ENCODE data around the gene KHDRBS1. TPM values are rescaled to one million over a fixed set of nuclear protein-coding genes. Genes with fewer than 3 reads are reported as not detected.

The KHDRBS1 gene
- total and polyA plus RNA-seq, 2 of the 13 experiments (the other 11 are each of a cell fraction or from before 2014, with no cell fraction given): 25.1 to 39.0 TPM

- TF ChIP-seq ZBTB8A (CRISPR knock-in tag; IDR thresholded peaks at IDR 0.05; ENCODE audit: borderline replicate concordance, low read depth) (no peak), FOXA3 (CRISPR knock-in tag; IDR thresholded peaks at IDR 0.05) (no peak; the same call in 1 of the 2 replicates), GATAD2A (CRISPR knock-in tag; IDR thresholded peaks at IDR 0.05) (peak; percentile 80), TARDBP (CRISPR knock-in tag; IDR thresholded peaks at IDR 0.05) (peak; percentile 64; the same call in 1 of the 2 replicates), SRSF1 (optimal IDR thresholded peaks at IDR 0.05; ENCODE audit: low read depth, low read length) (no peak), MED1 (CRISPR knock-in tag; IDR thresholded peaks at IDR 0.05) (no peak; the same call in 1 of the 2 replicates), HCFC1 (IDR thresholded peaks at IDR 0.05; ENCODE audit: low read depth, low read length) (no peak; the same call in 1 of the 2 replicates), BRD4 (CRISPR knock-in tag; IDR thresholded peaks at IDR 0.05) (no peak), ARID4A (CRISPR knock-in tag; IDR thresholded peaks at IDR 0.05; ENCODE audit: borderline replicate concordance) (peak; percentile 76; the same call in 1 of the 2 replicates), NCOR1 (IDR thresholded peaks at IDR 0.05; ENCODE audit: borderline replicate concordance, low read length) (no peak), RELA (CRISPR knock-in tag; IDR thresholded peaks at IDR 0.05) (no peak), NKX3-1 (CRISPR knock-in tag; IDR thresholded peaks at IDR 0.05) (no peak; the same call in 1 of the 2 replicates), ZNF629 (CRISPR knock-in tag; conservative IDR thresholded peaks at IDR 0.05) (no peak), NR2C2 (CRISPR knock-in tag; IDR thresholded peaks at IDR 0.05; ENCODE audit: borderline replicate concordance) (peak; percentile 43; the same call in 1 of the 2 replicates), ZBTB43 (CRISPR knock-in tag; conservative IDR thresholded peaks at IDR 0.05) (peak; percentile 51; the same call in 1 of the 2 replicates), ISX (CRISPR knock-in tag; conservative IDR thresholded peaks at IDR 0.05) (no peak), TCF12 (IDR thresholded peaks at IDR 0.05) (no peak), TCF12 (CRISPR knock-in tag; IDR thresholded peaks at IDR 0.05) (peak; percentile 83), ZNF354B (CRISPR knock-in tag; IDR thresholded peaks at IDR 0.05) (no peak), PITX1 (CRISPR knock-in tag; IDR thresholded peaks at IDR 0.05) (no peak), ZNF773 (CRISPR knock-in tag; IDR thresholded peaks at IDR 0.05; ENCODE audit: borderline replicate concordance) (no peak), ADNP (CRISPR knock-in tag; IDR thresholded peaks at IDR 0.05) (no peak), ZFP82 (CRISPR knock-in tag; IDR thresholded peaks at IDR 0.05; ENCODE audit: borderline replicate concordance) (no peak), MED8 (CRISPR knock-in tag; IDR thresholded peaks at IDR 0.05; ENCODE audit: insufficient replicate concordance) (peak; percentile 60), ZNF431 (CRISPR knock-in tag; IDR thresholded peaks at IDR 0.05; ENCODE audit: borderline replicate concordance, low read depth) (no peak)
- TF ChIP-seq, protein P1, sequence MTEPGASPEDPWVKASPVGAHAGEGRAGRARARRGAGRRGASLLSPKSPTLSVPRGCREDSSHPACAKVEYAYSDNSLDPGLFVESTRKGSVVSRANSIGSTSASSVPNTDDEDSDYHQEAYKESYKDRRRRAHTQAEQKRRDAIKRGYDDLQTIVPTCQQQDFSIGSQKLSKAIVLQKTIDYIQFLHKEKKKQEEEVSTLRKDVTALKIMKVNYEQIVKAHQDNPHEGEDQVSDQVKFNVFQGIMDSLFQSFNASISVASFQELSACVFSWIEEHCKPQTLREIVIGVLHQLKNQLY (CRISPR knock-in tag; IDR thresholded peaks at IDR 0.05): peak; percentile 77; the same call in 1 of the 2 replicates
Measured at GRCh38 chr1:32013386-32014198, at the start of gene KHDRBS1 (continued).
